ENCODE results near the gene CSRP2. TPM values are rescaled to one million over a fixed set of nuclear protein-coding genes. Genes with fewer than 3 reads are reported as not detected.

CSRP2 gene
- total and polyA plus RNA-seq, 2 donors (not counting 1 experiment from before 2014, with no cell fraction given), result 56.8 to 199 TPM

GRCh38 chr12:76856018-76856644 lies 22.7 kb downstream of the CSRP2 start:
- no peak for TF ChIP-seq CTCF (conservative IDR thresholded peaks at IDR 0.05 in 1 of 2, IDR thresholded peaks at IDR 0.05 in 1 of 2; ENCODE audit: low read depth in 1 of 2, low read length in 2 of 2)
- no peak for TF ChIP-seq EZH2 (IDR thresholded peaks at IDR 0.05; ENCODE audit: low read length, missing control alignments)
- Histone ChIP-seq H3K4me2 (ENCODE audit: extremely low read depth, insufficient read depth, low read length) (no peak overlapping the region), H3K36me3 (ENCODE audit: control insufficient read depth, insufficient read depth, low read length) (peaks cover 3% of the 10 kb centered on the region), H3K27me3 (ENCODE audit: control insufficient read depth, insufficient read depth, low read length) (no peaks in the 10 kb centered on the region), H3K4me1 (ENCODE audit: control insufficient read depth, extremely low read depth, insufficient read depth, low read length) (no peaks in the 10 kb centered on the region), H3K4me3 (replicated peaks in 1 of 4; ENCODE audit: control extremely low read depth in 1 of 4, insufficient read depth in 1 of 4, low read depth in 3 of 4, low read length in 4 of 4) (no peak overlapping the region), H3K79me2 (ENCODE audit: control insufficient read depth, insufficient read depth, low read length) (no peaks in the 10 kb centered on the region), H4K20me1 (ENCODE audit: control insufficient read depth, extremely low read depth, insufficient read depth, low read length) (no peaks in the 10 kb centered on the region), H3K9ac (ENCODE audit: insufficient read depth, low read length) (no peak overlapping the region), H3K27ac (ENCODE audit: insufficient read depth, low read length) (no peak overlapping the region), H3K9me3 (ENCODE audit: control insufficient read depth, insufficient read depth, low read depth, low read length) (no peaks in the 10 kb centered on the region), H2AFZ (ENCODE audit: low read length) (no peak overlapping the region)
- peak in 1 of 2 donors; percentile 6 for DNase-seq (ENCODE audit: low read depth in 2 of 2)

- Histone ChIP-seq H3K27ac (ENCODE audit: insufficient read depth, low read length) (no peak overlapping the region), H3K27me3 (ENCODE audit: control insufficient read depth, insufficient read depth, low read length) (no peaks in the 10 kb centered on the region), H3K9ac (ENCODE audit: insufficient read depth, low read length) (no peak overlapping the region), H3K4me3 (replicated peaks in 1 of 4; ENCODE audit: control extremely low read depth in 1 of 4, insufficient read depth in 1 of 4, low read depth in 3 of 4, low read length in 4 of 4) (no peak overlapping the region), H2AFZ (ENCODE audit: low read length) (no peak overlapping the region), H3K9me3 (ENCODE audit: control insufficient read depth, insufficient read depth, low read depth, low read length) (no peaks in the 10 kb centered on the region), H4K20me1 (ENCODE audit: control insufficient read depth, extremely low read depth, insufficient read depth, low read length) (no peaks in the 10 kb centered on the region), H3K4me1 (ENCODE audit: control insufficient read depth, extremely low read depth, insufficient read depth, low read length) (no peaks in the 10 kb centered on the region), H3K4me2 (ENCODE audit: extremely low read depth, insufficient read depth, low read length) (no peak overlapping the region), H3K36me3 (ENCODE audit: control insufficient read depth, insufficient read depth, low read length) (peaks cover 5% of the 10 kb centered on the region), H3K79me2 (ENCODE audit: control insufficient read depth, insufficient read depth, low read length) (no peaks in the 10 kb centered on the region)
- TF ChIP-seq EZH2 (IDR thresholded peaks at IDR 0.05; ENCODE audit: low read length, missing control alignments) (no peak), CTCF (conservative IDR thresholded peaks at IDR 0.05 in 1 of 2, IDR thresholded peaks at IDR 0.05 in 1 of 2; ENCODE audit: low read depth in 1 of 2, low read length in 2 of 2) (no peak)
- DNase-seq (ENCODE audit: low read depth in 2 of 2), result no peak
These were observed 23.5 kb downstream of the CSRP2 start for GRCh38 chr12:76855271-76855670.

GRCh38 chr12:76852106-76852505 lies 26.7 kb downstream of the CSRP2 start:
- no peak overlapping the region for H3K4me3 ChIP-seq (replicated peaks in 1 of 4; ENCODE audit: control extremely low read depth in 1 of 4, insufficient read depth in 1 of 4, low read depth in 3 of 4, low read length in 4 of 4)
- no peaks in the 10 kb centered on the region for H4K20me1 ChIP-seq (ENCODE audit: control insufficient read depth, extremely low read depth, insufficient read depth, low read length)
- no peaks in the 10 kb centered on the region for H3K27me3 ChIP-seq (ENCODE audit: control insufficient read depth, insufficient read depth, low read length)
- no peaks in the 10 kb centered on the region for H3K79me2 ChIP-seq (ENCODE audit: control insufficient read depth, insufficient read depth, low read length)
- H3K4me1 ChIP-seq (ENCODE audit: control insufficient read depth, extremely low read depth, insufficient read depth, low read length), result no peaks in the 10 kb centered on the region
- no peak overlapping the region for H3K27ac ChIP-seq (ENCODE audit: insufficient read depth, low read length)
- peak in 1 of 2 donors; percentile 40 for DNase-seq (ENCODE audit: low read depth in 2 of 2)
- no peak overlapping the region for H2AFZ ChIP-seq (ENCODE audit: low read length)
- no peak overlapping the region for H3K9ac ChIP-seq (ENCODE audit: insufficient read depth, low read length)
- H3K36me3 ChIP-seq (ENCODE audit: control insufficient read depth, insufficient read depth, low read length), result peaks cover 2% of the 10 kb centered on the region
- H3K9me3 ChIP-seq (ENCODE audit: control insufficient read depth, insufficient read depth, low read depth, low read length), result no peaks in the 10 kb centered on the region
- no peak for TF ChIP-seq EZH2 (IDR thresholded peaks at IDR 0.05; ENCODE audit: low read length, missing control alignments)
- TF ChIP-seq CTCF (conservative IDR thresholded peaks at IDR 0.05 in 1 of 2, IDR thresholded peaks at IDR 0.05 in 1 of 2; ENCODE audit: low read depth in 1 of 2, low read length in 2 of 2), result no peak
- no peak overlapping the region for H3K4me2 ChIP-seq (ENCODE audit: extremely low read depth, insufficient read depth, low read length)

Data from fibroblast of lung (primary cell).